C4-2B (cell line): ENCODE data around the gene DOK4.

ENCODE experiments used
- CTCF ChIP-seq: fragments of 450-650 bp; conservative IDR thresholded peaks from 2 replicates; pipeline ENCODE4 v1.5.1; 2017; ENCODE audit warnings: mild to moderate bottlenecking
- ZFX ChIP-seq: fragments of 450-650 bp; IDR thresholded peaks from 2 replicates; pipeline ENCODE4 v1.6.1; 2017

- TF ChIP-seq CTCF: no peak
- TF ChIP-seq ZFX: no peak
These were observed 59.0 kb downstream of the DOK4 start for GRCh38 chr16:57427307-57427706.
